ENCODE results near the gene RPL7L1. TPM values are rescaled to one million over a fixed set of nuclear protein-coding genes. Genes with fewer than 3 reads are reported as not detected.
A peak's percentile ranks its signal among the peaks of the same experiment; 100 is the strongest.

Gene RPL7L1
- total and polyA plus RNA-seq, 2 of the 13 experiments (the other 11 are each of a cell fraction or from before 2014, with no cell fraction given): 51.6 to 179 TPM

- TF ChIP-seq, protein P1, sequence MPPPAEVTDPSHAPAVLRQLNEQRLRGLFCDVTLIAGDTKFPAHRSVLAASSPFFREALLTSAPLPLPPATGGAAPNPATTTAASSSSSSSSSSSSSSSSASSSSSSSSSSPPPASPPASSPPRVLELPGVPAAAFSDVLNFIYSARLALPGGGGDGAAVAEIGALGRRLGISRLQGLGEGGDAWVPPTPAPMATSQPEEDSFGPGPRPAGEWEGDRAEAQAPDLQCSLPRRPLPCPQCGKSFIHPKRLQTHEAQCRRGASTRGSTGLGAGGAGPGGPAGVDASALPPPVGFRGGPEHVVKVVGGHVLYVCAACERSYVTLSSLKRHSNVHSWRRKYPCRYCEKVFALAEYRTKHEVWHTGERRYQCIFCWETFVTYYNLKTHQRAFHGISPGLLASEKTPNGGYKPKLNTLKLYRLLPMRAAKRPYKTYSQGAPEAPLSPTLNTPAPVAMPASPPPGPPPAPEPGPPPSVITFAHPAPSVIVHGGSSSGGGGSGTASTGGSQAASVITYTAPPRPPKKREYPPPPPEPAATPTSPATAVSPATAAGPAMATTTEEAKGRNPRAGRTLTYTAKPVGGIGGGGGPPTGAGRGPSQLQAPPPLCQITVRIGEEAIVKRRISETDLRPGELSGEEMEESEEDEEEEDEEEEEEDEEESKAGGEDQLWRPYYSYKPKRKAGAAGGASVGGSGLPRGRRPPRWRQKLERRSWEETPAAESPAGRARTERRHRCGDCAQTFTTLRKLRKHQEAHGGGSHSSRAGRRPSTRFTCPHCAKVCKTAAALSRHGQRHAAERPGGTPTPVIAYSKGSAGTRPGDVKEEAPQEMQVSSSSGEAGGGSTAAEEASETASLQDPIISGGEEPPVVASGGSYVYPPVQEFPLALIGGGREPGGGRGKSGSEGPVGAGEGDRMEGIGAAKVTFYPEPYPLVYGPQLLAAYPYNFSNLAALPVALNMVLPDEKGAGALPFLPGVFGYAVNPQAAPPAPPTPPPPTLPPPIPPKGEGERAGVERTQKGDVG (CRISPR knock-in tag; IDR thresholded peaks at IDR 0.05; ENCODE audit: borderline replicate concordance): peak; percentile 96; the same call in 1 of the 2 replicates
- TF ChIP-seq ZNF616 (CRISPR knock-in tag; IDR thresholded peaks at IDR 0.05; ENCODE audit: low read depth) (peak; percentile 34; the same call in 1 of the 2 replicates), KDM6A (CRISPR knock-in tag; IDR thresholded peaks at IDR 0.05; ENCODE audit: low read depth) (no peak), ZNF770 (CRISPR knock-in tag; IDR thresholded peaks at IDR 0.05) (peak; percentile 80; the same call in 1 of the 2 replicates), ZNF17 (CRISPR knock-in tag; IDR thresholded peaks at IDR 0.05) (no peak; the same call in 1 of the 2 replicates), SMARCC2 (IDR thresholded peaks at IDR 0.05) (no peak), CEBPB (IDR thresholded peaks at IDR 0.05; ENCODE audit: borderline replicate concordance, low read depth, low read length) (no peak), AHR (CRISPR knock-in tag; IDR thresholded peaks at IDR 0.05) (peak; percentile 82; the same call in 1 of the 2 replicates), AGO2 (optimal IDR thresholded peaks at IDR 0.05; ENCODE audit: low read depth, low read length) (no peak), SRSF4 (IDR thresholded peaks at IDR 0.05; ENCODE audit: low read depth, low read length, poor library complexity, severe bottlenecking) (no peak), HOXA9 (CRISPR knock-in tag; IDR thresholded peaks at IDR 0.05; ENCODE audit: borderline replicate concordance) (no peak; the same call in 1 of the 2 replicates), CHCHD3 (CRISPR knock-in tag; IDR thresholded peaks at IDR 0.05) (no peak), HNRNPH1 (optimal IDR thresholded peaks at IDR 0.05; ENCODE audit: low read depth, low read length) (no peak)
- TF ChIP-seq, protein P2, sequence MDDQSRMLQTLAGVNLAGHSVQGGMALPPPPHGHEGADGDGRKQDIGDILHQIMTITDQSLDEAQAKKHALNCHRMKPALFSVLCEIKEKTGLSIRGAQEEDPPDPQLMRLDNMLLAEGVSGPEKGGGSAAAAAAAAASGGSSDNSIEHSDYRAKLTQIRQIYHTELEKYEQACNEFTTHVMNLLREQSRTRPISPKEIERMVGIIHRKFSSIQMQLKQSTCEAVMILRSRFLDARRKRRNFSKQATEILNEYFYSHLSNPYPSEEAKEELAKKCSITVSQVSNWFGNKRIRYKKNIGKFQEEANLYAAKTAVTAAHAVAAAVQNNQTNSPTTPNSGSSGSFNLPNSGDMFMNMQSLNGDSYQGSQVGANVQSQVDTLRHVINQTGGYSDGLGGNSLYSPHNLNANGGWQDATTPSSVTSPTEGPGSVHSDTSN (CRISPR knock-in tag; IDR thresholded peaks at IDR 0.05; ENCODE audit: borderline replicate concordance): 0 out of 2 replicates have a peak, but pooled peaks have one; percentile 2
- TF ChIP-seq, protein P3, sequence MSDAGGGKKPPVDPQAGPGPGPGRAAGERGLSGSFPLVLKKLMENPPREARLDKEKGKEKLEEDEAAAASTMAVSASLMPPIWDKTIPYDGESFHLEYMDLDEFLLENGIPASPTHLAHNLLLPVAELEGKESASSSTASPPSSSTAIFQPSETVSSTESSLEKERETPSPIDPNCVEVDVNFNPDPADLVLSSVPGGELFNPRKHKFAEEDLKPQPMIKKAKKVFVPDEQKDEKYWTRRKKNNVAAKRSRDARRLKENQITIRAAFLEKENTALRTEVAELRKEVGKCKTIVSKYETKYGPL (CRISPR knock-in tag; IDR thresholded peaks at IDR 0.05): peak; percentile 48; the same call in 1 of the 2 replicates
- TF ChIP-seq, protein P4, sequence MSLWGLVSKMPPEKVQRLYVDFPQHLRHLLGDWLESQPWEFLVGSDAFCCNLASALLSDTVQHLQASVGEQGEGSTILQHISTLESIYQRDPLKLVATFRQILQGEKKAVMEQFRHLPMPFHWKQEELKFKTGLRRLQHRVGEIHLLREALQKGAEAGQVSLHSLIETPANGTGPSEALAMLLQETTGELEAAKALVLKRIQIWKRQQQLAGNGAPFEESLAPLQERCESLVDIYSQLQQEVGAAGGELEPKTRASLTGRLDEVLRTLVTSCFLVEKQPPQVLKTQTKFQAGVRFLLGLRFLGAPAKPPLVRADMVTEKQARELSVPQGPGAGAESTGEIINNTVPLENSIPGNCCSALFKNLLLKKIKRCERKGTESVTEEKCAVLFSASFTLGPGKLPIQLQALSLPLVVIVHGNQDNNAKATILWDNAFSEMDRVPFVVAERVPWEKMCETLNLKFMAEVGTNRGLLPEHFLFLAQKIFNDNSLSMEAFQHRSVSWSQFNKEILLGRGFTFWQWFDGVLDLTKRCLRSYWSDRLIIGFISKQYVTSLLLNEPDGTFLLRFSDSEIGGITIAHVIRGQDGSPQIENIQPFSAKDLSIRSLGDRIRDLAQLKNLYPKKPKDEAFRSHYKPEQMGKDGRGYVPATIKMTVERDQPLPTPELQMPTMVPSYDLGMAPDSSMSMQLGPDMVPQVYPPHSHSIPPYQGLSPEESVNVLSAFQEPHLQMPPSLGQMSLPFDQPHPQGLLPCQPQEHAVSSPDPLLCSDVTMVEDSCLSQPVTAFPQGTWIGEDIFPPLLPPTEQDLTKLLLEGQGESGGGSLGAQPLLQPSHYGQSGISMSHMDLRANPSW (CRISPR knock-in tag; IDR thresholded peaks at IDR 0.05; ENCODE audit: borderline replicate concordance): peak; percentile 95; the same call in 1 of the 2 replicates
Observed at GRCh38 chr6:42879372-42880239, at the start of gene RPL7L1 (continued).
